Sigmoid colon (tissue), 4 donors: ENCODE data around the gene TBX1.

Experiments used
- CTCF ChIP-seq, 4 experiments: fragments of 450-650 bp in 3 of 4; fragments of 200-600 bp in 1 of 4; IDR thresholded peaks; one replicate each; pipeline ENCODE4 v1.5.1; 2016 to 2019; ENCODE audit warnings: antibody characterized with exemption in 4 of 4, mild to moderate bottlenecking in 3 of 4, moderate library complexity in 2 of 4
- EP300 ChIP-seq, 4 donors: sonication (generic); formaldehyde crosslinking; IDR thresholded peaks; one replicate each; pipeline ENCODE4 v1.6.1; 2017; ENCODE audit warnings: antibody characterized with exemption in 4 of 4
- POLR2A ChIP-seq, 2 donors: fragments of 450-650 bp; IDR thresholded peaks; one replicate each; pipeline ENCODE4 v1.6.1; 2016; ENCODE audit warnings: antibody characterized with exemption in 2 of 2, mild to moderate bottlenecking in 2 of 2, moderate library complexity in 2 of 2
- POLR2AphosphoS5 ChIP-seq, 4 donors: sonication (generic); formaldehyde crosslinking; IDR thresholded peaks; one replicate each; pipeline ENCODE4 v1.6.1; 2017; ENCODE audit warnings: antibody characterized with exemption in 4 of 4

GRCh38 chr22:19717691-19718455 is 42.7 kb upstream of the TBX1 start:
- TF ChIP-seq CTCF (IDR thresholded peaks at IDR 0.05) (peak; percentile 27 to 98 (median 52)), POLR2AphosphoS5 (IDR thresholded peaks at IDR 0.05) (no peak), POLR2A (IDR thresholded peaks at IDR 0.05) (no peak), EP300 (IDR thresholded peaks at IDR 0.05) (no peak)
